ENCODE results near the gene GIGYF2. TPM values are rescaled to one million over a fixed set of nuclear protein-coding genes. Genes with fewer than 3 reads are reported as not detected.

GIGYF2 gene
- total RNA-seq, 2 experiments from 2014 or later = 52.5 to 55.5 TPM

DNA sequence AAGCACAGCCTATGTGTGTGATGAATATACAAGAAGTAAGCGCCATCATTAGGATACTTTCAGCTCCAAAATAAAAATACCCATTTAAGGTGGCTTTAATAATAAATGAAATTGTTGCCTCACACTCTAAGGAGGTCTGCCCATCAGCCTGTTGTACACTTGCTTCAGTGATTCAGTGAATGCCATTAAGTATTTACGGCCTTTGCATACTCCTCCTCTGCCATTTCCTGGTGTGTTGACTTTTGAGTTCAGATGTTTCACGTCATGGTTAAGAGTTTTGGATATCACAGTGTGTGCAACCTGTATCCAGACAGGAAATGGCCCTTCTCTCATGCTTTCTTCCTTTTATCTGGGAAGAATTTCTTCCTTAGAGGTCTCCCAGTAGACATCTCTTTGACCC lies 134.4 kb downstream of the GIGYF2 start:
- Mint-ChIP-seq H3K4me1 (ENCODE audit: low read depth) (peaks cover 5% of the 10 kb centered on the region), H3K36me3 (ENCODE audit: low read depth) (peaks cover 84% of the 10 kb centered on the region), H3K4me3 (no peak overlapping the region), H3K27me3 (no peaks in the 10 kb centered on the region), H3K9me3 (no peaks in the 10 kb centered on the region), H3K27ac (no peak overlapping the region)
- Histone ChIP-seq H3K36me3 (ENCODE audit: insufficient read depth, low read length) (peaks cover 70% of the 10 kb centered on the region), H3K4me3 (ENCODE audit: low read length) (no peak overlapping the region), H3K4me1 (ENCODE audit: insufficient read depth, low read length) (no peaks in the 10 kb centered on the region), H3K27ac (ENCODE audit: low read depth in 1 of 2, low read length in 2 of 2) (no peak overlapping the region), H3K27me3 (ENCODE audit: control insufficient read depth in 1 of 2, insufficient read depth in 2 of 2, low read length in 2 of 2) (no peaks in the 10 kb centered on the region), H3K9me3 (ENCODE audit: control insufficient read depth in 1 of 2, insufficient read depth in 1 of 2, low read length in 2 of 2) (no peaks in the 10 kb centered on the region)
- POLR2A ChIA-PET = no interaction called here
- DNase-seq (no peak), ATAC-seq (ENCODE audit: poor library complexity) (no peak)
- TF ChIP-seq, protein P1, sequence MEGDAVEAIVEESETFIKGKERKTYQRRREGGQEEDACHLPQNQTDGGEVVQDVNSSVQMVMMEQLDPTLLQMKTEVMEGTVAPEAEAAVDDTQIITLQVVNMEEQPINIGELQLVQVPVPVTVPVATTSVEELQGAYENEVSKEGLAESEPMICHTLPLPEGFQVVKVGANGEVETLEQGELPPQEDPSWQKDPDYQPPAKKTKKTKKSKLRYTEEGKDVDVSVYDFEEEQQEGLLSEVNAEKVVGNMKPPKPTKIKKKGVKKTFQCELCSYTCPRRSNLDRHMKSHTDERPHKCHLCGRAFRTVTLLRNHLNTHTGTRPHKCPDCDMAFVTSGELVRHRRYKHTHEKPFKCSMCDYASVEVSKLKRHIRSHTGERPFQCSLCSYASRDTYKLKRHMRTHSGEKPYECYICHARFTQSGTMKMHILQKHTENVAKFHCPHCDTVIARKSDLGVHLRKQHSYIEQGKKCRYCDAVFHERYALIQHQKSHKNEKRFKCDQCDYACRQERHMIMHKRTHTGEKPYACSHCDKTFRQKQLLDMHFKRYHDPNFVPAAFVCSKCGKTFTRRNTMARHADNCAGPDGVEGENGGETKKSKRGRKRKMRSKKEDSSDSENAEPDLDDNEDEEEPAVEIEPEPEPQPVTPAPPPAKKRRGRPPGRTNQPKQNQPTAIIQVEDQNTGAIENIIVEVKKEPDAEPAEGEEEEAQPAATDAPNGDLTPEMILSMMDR (IDR thresholded peaks at IDR 0.05) = no peak
- CTCF ChIA-PET = no interaction called here
- intact Hi-C loops (cut with DNase I, micrococcal nuclease) = no loop called here

DNA sequence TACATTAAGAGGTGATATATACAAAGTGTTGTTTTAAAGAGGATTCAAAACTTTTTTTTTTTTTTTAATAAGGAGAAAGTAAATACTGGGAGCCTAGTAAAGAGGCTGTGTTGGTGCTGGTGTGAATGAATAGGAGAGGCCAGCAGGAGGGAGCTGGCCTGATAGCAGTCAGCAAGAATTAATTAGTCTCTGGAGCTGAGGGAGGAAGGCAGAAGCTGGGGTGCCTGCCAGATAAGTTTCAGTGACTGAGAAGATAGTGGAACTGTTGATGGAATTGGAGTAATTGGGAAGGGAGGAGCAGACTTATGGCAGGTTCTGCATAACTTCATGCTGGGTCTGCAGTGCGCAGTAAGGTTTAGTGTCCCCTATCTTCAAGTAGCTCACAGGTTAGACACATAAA lies 136.7 kb downstream of the GIGYF2 start:
- Histone ChIP-seq H3K27ac (ENCODE audit: low read depth in 1 of 2, low read length in 2 of 2) (no peak overlapping the region), H3K4me3 (ENCODE audit: low read length) (no peak overlapping the region), H3K36me3 (ENCODE audit: insufficient read depth, low read length) (peaks cover 74% of the 10 kb centered on the region), H3K4me1 (ENCODE audit: insufficient read depth, low read length) (peaks cover 19% of the 10 kb centered on the region), H3K27me3 (ENCODE audit: control insufficient read depth in 1 of 2, insufficient read depth in 2 of 2, low read length in 2 of 2) (no peaks in the 10 kb centered on the region), H3K9me3 (ENCODE audit: control insufficient read depth in 1 of 2, insufficient read depth in 1 of 2, low read length in 2 of 2) (no peaks in the 10 kb centered on the region)
- ChIA-PET POLR2A (no interaction called here), CTCF (no interaction called here)
- H3K4me1 Mint-ChIP-seq (ENCODE audit: low read depth) = peaks cover 20% of the 10 kb centered on the region
- peaks cover 93% of the 10 kb centered on the region for H3K36me3 Mint-ChIP-seq (ENCODE audit: low read depth)
- intact Hi-C loops (cut with DNase I, micrococcal nuclease) = no loop called here
- no peaks in the 10 kb centered on the region for H3K9me3 Mint-ChIP-seq
- no peak for ATAC-seq (ENCODE audit: poor library complexity)
- TF ChIP-seq, protein P1 (IDR thresholded peaks at IDR 0.05) = no peak
- H3K4me3 Mint-ChIP-seq = no peak overlapping the region
- DNase-seq = no peak
- H3K27me3 Mint-ChIP-seq = no peaks in the 10 kb centered on the region
- H3K27ac Mint-ChIP-seq = peak overlapping the region; percentile 45

DNA sequence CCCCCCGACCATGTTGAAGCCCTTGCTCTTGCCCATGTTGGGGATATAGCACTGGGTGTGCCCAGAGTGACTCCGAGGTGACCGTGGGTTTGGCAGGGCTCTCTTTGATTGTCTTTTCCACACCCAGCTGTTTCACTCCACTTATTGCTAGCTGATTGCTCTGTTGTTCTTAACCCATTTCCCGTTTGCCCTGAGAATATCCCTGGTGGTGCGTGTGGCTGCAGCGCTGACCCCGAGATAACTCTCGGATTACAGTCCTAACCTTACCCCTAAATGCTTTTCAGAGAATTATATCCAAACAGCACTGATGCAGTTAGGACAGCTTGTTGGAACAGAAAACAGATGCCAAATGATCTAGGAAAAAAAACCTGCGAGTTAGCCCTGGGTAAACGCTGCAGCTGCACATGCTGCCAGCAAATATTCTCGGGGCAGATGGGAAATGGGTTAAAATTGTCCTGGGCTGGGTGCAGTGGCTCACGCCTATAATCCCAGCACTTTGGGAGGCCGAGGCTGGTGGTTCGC lies 138.6 kb downstream of the GIGYF2 start:
- H3K4me3 ChIP-seq (ENCODE audit: low read length) = no peak overlapping the region
- DNase-seq (no peak), ATAC-seq (ENCODE audit: poor library complexity) (no peak)
- Mint-ChIP-seq H3K4me1 (ENCODE audit: low read depth) (peaks cover 35% of the 10 kb centered on the region), H3K27ac (no peak overlapping the region), H3K9me3 (no peaks in the 10 kb centered on the region), H3K27me3 (no peaks in the 10 kb centered on the region), H3K36me3 (ENCODE audit: low read depth) (peaks cover 92% of the 10 kb centered on the region), H3K4me3 (no peak overlapping the region)
- H3K27me3 ChIP-seq (ENCODE audit: control insufficient read depth in 1 of 2, insufficient read depth in 2 of 2, low read length in 2 of 2) = no peaks in the 10 kb centered on the region
- H3K9me3 ChIP-seq (ENCODE audit: control insufficient read depth in 1 of 2, insufficient read depth in 1 of 2, low read length in 2 of 2) = no peaks in the 10 kb centered on the region
- H3K4me1 ChIP-seq (ENCODE audit: insufficient read depth, low read length) = peaks cover 19% of the 10 kb centered on the region
- H3K27ac ChIP-seq (ENCODE audit: low read depth in 1 of 2, low read length in 2 of 2) = no peak overlapping the region
- ChIA-PET POLR2A (no interaction called here), CTCF (no interaction called here)
- intact Hi-C loops (cut with DNase I, micrococcal nuclease) = no loop called here
- TF ChIP-seq, protein P1 (IDR thresholded peaks at IDR 0.05) = no peak
- peaks cover 75% of the 10 kb centered on the region for H3K36me3 ChIP-seq (ENCODE audit: insufficient read depth, low read length)

Data from CD4-positive, alpha-beta T cell (primary cell).